Hematopoietic multipotent progenitor cell treated with erythropoietin and hydrocortisone succinate and interleukin-3 and kit ligand, for 17 days (in vitro differentiated cells): Measurements from ENCODE around the gene ARTN.

Experiments
- DNase-seq: peaks from one replicate; pipeline ENCODE4 v3.0.0-alpha.2; 2015; ENCODE audit warnings: low spot score

Gene ARTN

DNA sequence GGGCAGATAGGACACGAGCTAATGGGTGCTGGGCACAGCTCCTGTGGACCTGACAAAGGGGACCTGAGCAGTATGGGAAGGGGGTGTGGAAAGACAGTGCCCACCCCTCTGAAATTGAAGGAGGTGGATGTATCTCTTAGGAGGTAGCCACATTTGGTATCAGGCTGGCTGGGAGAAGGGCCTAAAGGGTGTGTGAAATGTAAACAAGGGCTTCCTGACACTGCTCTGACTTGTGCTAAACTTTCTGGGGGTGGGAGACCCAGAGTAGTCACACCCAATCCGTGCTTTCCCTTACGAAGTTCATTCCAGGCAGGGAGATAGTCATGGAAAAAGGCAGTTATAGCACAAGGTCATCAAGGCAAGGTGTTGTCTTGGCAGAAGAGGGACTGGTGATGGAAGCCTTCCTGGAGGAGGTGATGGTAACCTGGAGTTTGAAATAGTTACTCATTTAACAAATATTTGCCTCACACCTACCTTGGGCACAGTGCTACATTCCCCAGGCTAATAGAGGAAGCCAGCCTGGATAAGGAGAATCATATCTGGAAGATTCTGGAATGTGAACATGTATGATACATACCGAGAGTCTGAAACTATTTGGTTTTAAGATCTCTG lies 52.5 kb downstream of the ARTN start:
- DNase-seq = no peak

DNA sequence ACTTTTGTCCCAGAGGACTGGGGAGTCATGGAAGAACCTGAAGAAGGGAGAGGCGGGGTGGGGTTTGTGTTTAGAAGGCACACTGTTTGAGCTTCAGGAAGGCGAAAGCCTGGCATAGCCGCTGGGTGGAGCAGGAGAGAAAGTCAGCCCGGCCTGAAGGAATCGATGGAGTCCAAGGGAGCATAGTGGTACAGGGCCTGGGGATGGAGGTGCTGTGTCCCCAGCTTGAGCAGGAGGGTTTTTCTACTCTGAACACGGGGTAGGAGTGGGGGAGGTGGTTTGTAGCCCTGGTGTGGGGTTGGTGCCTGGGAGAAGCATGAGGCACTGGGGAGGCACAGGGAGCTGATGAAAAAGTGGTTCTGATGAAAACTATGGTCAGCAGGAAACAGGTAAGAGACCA lies 53.1 kb downstream of the ARTN start:
- no peak for DNase-seq
